DOHH2 (cell line): Measurements from ENCODE around the gene FADS3.

Experiments
- CTCF ChIP-seq: fragments of 200-600 bp; sonication (generic); IDR thresholded peaks from one replicate; pipeline ENCODE4 v1.5.1; 2014; ENCODE audit warnings: antibody characterized with exemption, mild to moderate bottlenecking, low read depth, low read length; ENCODE audit not compliant: poor library complexity, severe bottlenecking
- EZH2phosphoT487 ChIP-seq: fragments of 200-600 bp; sonication (generic); IDR thresholded peaks from 2 replicates; pipeline ENCODE4 v1.6.1; 2017; ENCODE audit warnings: borderline replicate concordance, mild to moderate bottlenecking, antibody characterized with exemption, low read length, moderate library complexity, mixed read lengths

DNA sequence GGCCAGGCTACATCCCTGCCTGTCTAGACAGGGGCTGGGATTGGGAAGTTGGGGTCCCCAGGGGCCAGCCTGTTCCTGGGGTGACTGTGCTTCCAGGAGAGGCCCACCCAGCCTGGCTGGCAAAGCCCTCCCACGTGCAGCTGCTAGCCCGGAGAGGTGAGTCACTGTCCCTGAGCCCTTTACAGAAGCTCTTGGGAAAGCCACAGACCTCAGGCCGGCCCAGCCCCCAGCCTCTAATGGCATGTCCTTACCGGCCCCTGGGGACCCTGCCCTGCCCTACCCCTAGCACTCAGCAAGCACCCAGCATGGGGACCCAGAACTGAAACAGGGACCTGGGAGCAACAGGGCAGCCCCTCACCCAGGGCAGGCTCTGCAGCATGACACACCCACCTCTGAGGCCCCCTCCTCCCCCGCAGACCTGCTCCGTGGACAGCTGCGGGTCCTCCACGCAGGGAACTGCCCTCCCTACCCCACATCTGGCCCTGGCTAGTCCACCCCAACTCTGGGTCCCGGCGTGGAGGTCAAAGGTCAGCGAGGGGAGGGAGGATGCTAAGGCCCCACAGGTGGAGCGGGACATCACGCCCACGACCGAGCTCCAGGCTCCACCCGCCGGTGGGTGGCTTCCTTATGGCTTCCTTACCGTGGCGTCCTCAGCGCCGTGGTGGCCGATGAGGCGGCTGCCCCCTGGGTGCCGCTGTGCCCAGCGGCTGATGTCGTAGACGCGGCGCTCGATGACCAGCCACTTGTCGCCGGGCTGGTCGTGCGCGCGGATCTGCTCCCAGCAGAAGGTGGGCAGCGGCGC lies 615 bp downstream of the FADS3 start:
- TF ChIP-seq CTCF (peak; percentile 16), EZH2phosphoT487 (no peak)
